K562 (cell line): ENCODE results near the gene TCF20.

Source experiments
- ARID3A ChIP-seq: IDR thresholded peaks from 2 replicates; pipeline ENCODE4 v1.6.1; 2012; ENCODE audit warnings: low read depth, low read length, improper control_type of control experiment, borderline replicate concordance
- CTCF ChIP-seq, 3 experiments: IDR thresholded peaks in 2 of 3; conservative IDR thresholded peaks in 1 of 3; 2 replicates each; pipeline ENCODE4 v1.5.1; 2011 to 2012; ENCODE audit warnings: low read length in 3 of 3, mild to moderate bottlenecking in 3 of 3, control low read depth in 2 of 3, improper control_type of control experiment in 1 of 3, inconsistent platforms in 1 of 3, low read depth in 1 of 3, mixed read lengths in 1 of 3, moderate library complexity in 1 of 3; ENCODE audit not compliant: insufficient read depth in 2 of 3
- HDAC2 ChIP-seq: fragments of 450-650 bp; IDR thresholded peaks from 2 replicates; pipeline ENCODE4 v1.6.1; 2016; ENCODE audit warnings: mild to moderate bottlenecking
- RAD21 ChIP-seq, 2 experiments: fragments of 250-450 bp in 1 of 2; fragments of 450-650 bp in 1 of 2; sonication (Bioruptor Pico) in 1 of 2; formaldehyde crosslinking in 1 of 2; IDR thresholded peaks in 1 of 2; conservative IDR thresholded peaks in 1 of 2; 2 replicates each; pipeline versions ENCODE4 v1.4.0 to v1.8.0; 2020 to 2022; ENCODE audit warnings: mild to moderate bottlenecking in 2 of 2, moderate library complexity in 1 of 2
- RFX5 ChIP-seq: IDR thresholded peaks from 2 replicates; pipeline ENCODE4 v1.6.1; 2011; ENCODE audit warnings: low read depth, mild to moderate bottlenecking, improper control_type of control experiment, low read length
- TBL1XR1 ChIP-seq, 2 experiments: IDR thresholded peaks; 2 replicates each; pipeline ENCODE4 v1.6.1; 2012; ENCODE audit warnings: improper control_type of control experiment in 2 of 2, low read length in 2 of 2, mild to moderate bottlenecking in 1 of 2
- ZBTB9 ChIP-seq: fragments of 450-650 bp; formaldehyde crosslinking; IDR thresholded peaks from 2 replicates; pipeline ENCODE4 v1.4.0; 2020; ENCODE audit warnings: mild to moderate bottlenecking, moderate library complexity
- ZNF77 ChIP-seq: fragments of 250-450 bp; sonication (Bioruptor Pico); IDR thresholded peaks from 2 replicates; pipeline ENCODE4 v1.5.0; 2020

GRCh38 chr22:42303396-42304323 is 33.2 kb upstream of the TCF20 start:
- TF ChIP-seq CTCF (IDR thresholded peaks at IDR 0.05 in 2 of 3, conservative IDR thresholded peaks at IDR 0.05 in 1 of 3; ENCODE audit: insufficient read depth in 2 of 3, low read depth in 1 of 3, low read length in 3 of 3): no peak
- TF ChIP-seq HDAC2: no peak
- no peak for TF ChIP-seq RFX5
- no peak for TF ChIP-seq ZNF77 (CRISPR knock-in tag)
- TF ChIP-seq TBL1XR1 (IDR thresholded peaks at IDR 0.05; ENCODE audit: low read length in 2 of 2): no peak
- TF ChIP-seq ZBTB9 (CRISPR knock-in tag): no peak
- no peak for TF ChIP-seq RAD21 (CRISPR knock-in tag; conservative IDR thresholded peaks at IDR 0.05 in 1 of 2, IDR thresholded peaks at IDR 0.05 in 1 of 2)
- TF ChIP-seq ARID3A: no peak
